NOMO-1 treated with DMSO at 0.1 percent for 48 hours (cell line): ENCODE measurements around the gene SPTBN1.

Experiments used
- DNase-seq: peaks from one replicate; lab custom pipeline; 2025; ENCODE audit not compliant: unreplicated experiment; lab: John Stamatoyannopoulos, UW

Gene SPTBN1

GRCh38 chr2:54432251-54433015 lies 23.7 kb upstream of the SPTBN1 start:
- no peak for DNase-seq

- no peak for DNase-seq
Measured at GRCh38 chr2:54434229-54434628, 21.9 kb upstream of the SPTBN1 start.

GRCh38 chr2:54434711-54435110 lies 21.4 kb upstream of the SPTBN1 start:
- DNase-seq, result no peak

- no peak for DNase-seq
Measured at GRCh38 chr2:54435325-54436226, 20.6 kb upstream of the SPTBN1 start.

GRCh38 chr2:54437588-54437987 lies 18.5 kb upstream of the SPTBN1 start:
- no peak for DNase-seq

- DNase-seq, result no peak
Measured at GRCh38 chr2:54438271-54438670, 17.9 kb upstream of the SPTBN1 start.

GRCh38 chr2:54439582-54439981 lies 16.5 kb upstream of the SPTBN1 start:
- no peak for DNase-seq

- no peak for DNase-seq
Measured at GRCh38 chr2:54440050-54440449, 16.1 kb upstream of the SPTBN1 start.

- no peak for DNase-seq
Measured at GRCh38 chr2:54444503-54444902, 11.6 kb upstream of the SPTBN1 start.

GRCh38 chr2:54446122-54446521 lies 10.0 kb upstream of the SPTBN1 start:
- DNase-seq, result no peak

GRCh38 chr2:54446625-54447024 lies 9.5 kb upstream of the SPTBN1 start:
- DNase-seq, result no peak

- no peak for DNase-seq
Measured at GRCh38 chr2:54454548-54455130, 1.5 kb upstream of the SPTBN1 start.

- DNase-seq, result no peak
Measured at GRCh38 chr2:54455131-54455562, 980 bp upstream of the SPTBN1 start.

- no peak for DNase-seq
Measured at GRCh38 chr2:54456362-54456611, 160 bp downstream of the SPTBN1 start.

GRCh38 chr2:54456612-54457322 lies 640 bp downstream of the SPTBN1 start:
- DNase-seq, result no peak

- DNase-seq, result no peak
Measured at GRCh38 chr2:54457323-54458023, 1.3 kb downstream of the SPTBN1 start.

- DNase-seq, result no peak
Measured at GRCh38 chr2:54459037-54459441, 2.9 kb downstream of the SPTBN1 start.

- no peak for DNase-seq
Measured at GRCh38 chr2:54461261-54461660, 5.1 kb downstream of the SPTBN1 start.

- DNase-seq, result no peak
Measured at GRCh38 chr2:54464341-54464740, 8.2 kb downstream of the SPTBN1 start.

GRCh38 chr2:54465143-54465542 lies 9.0 kb downstream of the SPTBN1 start:
- DNase-seq, result no peak

- peak; percentile 25 for DNase-seq
Measured at GRCh38 chr2:54466870-54467269, 10.7 kb downstream of the SPTBN1 start.
